Fibroblast of lung (primary cell): ENCODE measurements around the gene LEKR1.

Source experiments
- CTCF ChIP-seq, 2 donors: IDR thresholded peaks in 1 of 2; conservative IDR thresholded peaks in 1 of 2; 1 replicate in 1 of 2; 2 replicates in 1 of 2; pipeline ENCODE4 v1.5.1; 2011 to 2012; ENCODE audit warnings: low read length in 2 of 2, control low read depth in 1 of 2, inconsistent platforms in 1 of 2, low read depth in 1 of 2, mild to moderate bottlenecking in 1 of 2
- EZH2 ChIP-seq: IDR thresholded peaks from 2 replicates; pipeline ENCODE4 v1.5.1; 2012; ENCODE audit warnings: low read length, control low read depth, mild to moderate bottlenecking; ENCODE audit errors: missing control alignments

- no peak for TF ChIP-seq CTCF (conservative IDR thresholded peaks at IDR 0.05 in 1 of 2, IDR thresholded peaks at IDR 0.05 in 1 of 2; ENCODE audit: low read depth in 1 of 2, low read length in 2 of 2)
- TF ChIP-seq EZH2 = no peak
Observed at GRCh38 chr3:156811089-156811862, 14.9 kb upstream of the LEKR1 start.
